Measurements from ENCODE around the gene TTC31. TPM values are rescaled to one million over a fixed set of nuclear protein-coding genes. Genes with fewer than 3 reads are reported as not detected.
A peak's percentile ranks its signal among the peaks of the same experiment; 100 is the strongest.
"Not testable (repeated sequence)": the region's sequence is repeated elsewhere in the genome, so short reads cannot be mapped to it uniquely, and the experiment has no call there.

TTC31 gene
- total RNA-seq, 1 experiment from 2014 or later = 38.3 TPM

GRCh38 chr2:74441690-74442482, 41.0 kb upstream of the TTC31 start, which contains the start of gene RTKN (continued):
- TF ChIP-seq PREB (CRISPR knock-in tag; IDR thresholded peaks at IDR 0.05; ENCODE audit: borderline replicate concordance) (no peak), EMX1 (CRISPR knock-in tag; IDR thresholded peaks at IDR 0.05) (no peak), SP1 (CRISPR knock-in tag; conservative IDR thresholded peaks at IDR 0.05) (peak; percentile 77), SMAD4 (CRISPR knock-in tag; IDR thresholded peaks at IDR 0.05) (no peak), HMGA2 (CRISPR knock-in tag; IDR thresholded peaks at IDR 0.05) (no peak), NR2C2 (CRISPR knock-in tag; IDR thresholded peaks at IDR 0.05) (no peak), ATF1 (CRISPR knock-in tag; IDR thresholded peaks at IDR 0.05) (0 out of 2 replicates have a peak, but pooled peaks have one; percentile 20), ZBTB21 (CRISPR knock-in tag; IDR thresholded peaks at IDR 0.05; ENCODE audit: borderline replicate concordance) (no peak), USF1 (CRISPR knock-in tag; IDR thresholded peaks at IDR 0.05) (no peak)
- TF ChIP-seq, protein P1, sequence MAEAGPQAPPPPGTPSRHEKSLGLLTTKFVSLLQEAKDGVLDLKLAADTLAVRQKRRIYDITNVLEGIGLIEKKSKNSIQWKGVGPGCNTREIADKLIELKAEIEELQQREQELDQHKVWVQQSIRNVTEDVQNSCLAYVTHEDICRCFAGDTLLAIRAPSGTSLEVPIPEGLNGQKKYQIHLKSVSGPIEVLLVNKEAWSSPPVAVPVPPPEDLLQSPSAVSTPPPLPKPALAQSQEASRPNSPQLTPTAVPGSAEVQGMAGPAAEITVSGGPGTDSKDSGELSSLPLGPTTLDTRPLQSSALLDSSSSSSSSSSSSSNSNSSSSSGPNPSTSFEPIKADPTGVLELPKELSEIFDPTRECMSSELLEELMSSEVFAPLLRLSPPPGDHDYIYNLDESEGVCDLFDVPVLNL (CRISPR knock-in tag; IDR thresholded peaks at IDR 0.05; ENCODE audit: borderline replicate concordance, low read depth) = no peak
- TF ChIP-seq, protein P2, sequence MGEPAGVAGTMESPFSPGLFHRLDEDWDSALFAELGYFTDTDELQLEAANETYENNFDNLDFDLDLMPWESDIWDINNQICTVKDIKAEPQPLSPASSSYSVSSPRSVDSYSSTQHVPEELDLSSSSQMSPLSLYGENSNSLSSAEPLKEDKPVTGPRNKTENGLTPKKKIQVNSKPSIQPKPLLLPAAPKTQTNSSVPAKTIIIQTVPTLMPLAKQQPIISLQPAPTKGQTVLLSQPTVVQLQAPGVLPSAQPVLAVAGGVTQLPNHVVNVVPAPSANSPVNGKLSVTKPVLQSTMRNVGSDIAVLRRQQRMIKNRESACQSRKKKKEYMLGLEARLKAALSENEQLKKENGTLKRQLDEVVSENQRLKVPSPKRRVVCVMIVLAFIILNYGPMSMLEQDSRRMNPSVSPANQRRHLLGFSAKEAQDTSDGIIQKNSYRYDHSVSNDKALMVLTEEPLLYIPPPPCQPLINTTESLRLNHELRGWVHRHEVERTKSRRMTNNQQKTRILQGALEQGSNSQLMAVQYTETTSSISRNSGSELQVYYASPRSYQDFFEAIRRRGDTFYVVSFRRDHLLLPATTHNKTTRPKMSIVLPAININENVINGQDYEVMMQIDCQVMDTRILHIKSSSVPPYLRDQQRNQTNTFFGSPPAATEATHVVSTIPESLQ (CRISPR knock-in tag; IDR thresholded peaks at IDR 0.05) = no peak

DNA sequence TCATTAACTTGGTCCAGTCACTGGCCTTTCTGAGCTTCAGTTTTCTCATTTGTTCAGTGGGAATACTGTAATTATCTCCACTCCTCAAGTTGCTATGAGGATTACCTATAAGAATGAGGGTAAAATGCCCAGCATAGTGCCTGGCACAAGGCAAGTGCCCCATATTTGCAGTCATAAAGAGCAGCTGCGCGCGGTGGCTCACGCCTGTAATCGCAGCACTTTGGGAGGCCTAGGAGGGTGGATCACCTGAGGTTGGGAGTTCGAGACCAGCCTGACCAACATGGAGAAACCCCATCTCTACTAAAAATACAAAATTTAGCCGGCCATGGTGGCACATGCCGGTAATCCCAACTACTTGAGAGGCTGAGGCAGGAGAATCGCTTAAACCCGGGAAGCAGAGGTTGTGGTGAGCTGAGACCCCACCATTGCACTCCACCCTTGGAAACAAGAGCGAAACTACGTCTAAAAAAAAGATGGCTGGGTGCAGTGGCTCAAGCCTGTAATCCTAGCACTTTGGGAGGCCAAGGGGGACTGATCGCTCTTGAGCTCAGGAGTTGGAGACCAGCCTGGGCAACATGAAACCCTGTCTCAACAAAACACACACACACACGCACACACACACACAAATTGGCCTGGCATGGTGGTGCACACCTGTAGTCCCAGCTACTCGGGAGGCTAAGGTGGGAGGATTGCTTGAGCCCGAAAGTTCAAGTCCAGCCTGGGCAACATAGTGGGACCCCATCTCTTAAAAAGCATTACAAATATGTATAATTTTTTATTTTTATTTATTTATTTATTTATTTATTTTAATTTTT, 40.2 kb upstream of the TTC31 start:
- not testable (repeated sequence) for H3K9me3 Mint-ChIP-seq; H3K36me3 Mint-ChIP-seq; ATAC-seq; DNase-seq (ENCODE audit: low spot score)
- peaks cover 33% of the 10 kb centered on the region for H3K4me1 Mint-ChIP-seq
- H3K4me3 Mint-ChIP-seq = peak overlapping the region; percentile 99
- ChIA-PET POLR2A (interaction anchor here (0.7 to 1.4 kb wide), 4 partner anchors 14 to 52 kb away, joined by 3 to 7 read pairs (median 4); partner anchors contain the start of gene WBP1), CTCF (interaction anchor here (0.6 to 2.0 kb wide), 4 partner anchors 10 to 40 kb away, joined by 3 to 5 read pairs (median 4); partner anchors contain the start of genes CCDC142, INO80B, TTC31 and WBP1)
- H3K27ac Mint-ChIP-seq = peak overlapping the region; percentile 98
- peaks cover 15% of the 10 kb centered on the region for H3K27me3 Mint-ChIP-seq (ENCODE audit: low read depth)
- peak; percentile 80; the same call in 1 of the 2 replicates for TF ChIP-seq ZNF121 (CRISPR knock-in tag; IDR thresholded peaks at IDR 0.05)
- TF ChIP-seq HMGA2 (CRISPR knock-in tag; IDR thresholded peaks at IDR 0.05) = peak; percentile 16; the same call in 1 of the 2 replicates

DNA sequence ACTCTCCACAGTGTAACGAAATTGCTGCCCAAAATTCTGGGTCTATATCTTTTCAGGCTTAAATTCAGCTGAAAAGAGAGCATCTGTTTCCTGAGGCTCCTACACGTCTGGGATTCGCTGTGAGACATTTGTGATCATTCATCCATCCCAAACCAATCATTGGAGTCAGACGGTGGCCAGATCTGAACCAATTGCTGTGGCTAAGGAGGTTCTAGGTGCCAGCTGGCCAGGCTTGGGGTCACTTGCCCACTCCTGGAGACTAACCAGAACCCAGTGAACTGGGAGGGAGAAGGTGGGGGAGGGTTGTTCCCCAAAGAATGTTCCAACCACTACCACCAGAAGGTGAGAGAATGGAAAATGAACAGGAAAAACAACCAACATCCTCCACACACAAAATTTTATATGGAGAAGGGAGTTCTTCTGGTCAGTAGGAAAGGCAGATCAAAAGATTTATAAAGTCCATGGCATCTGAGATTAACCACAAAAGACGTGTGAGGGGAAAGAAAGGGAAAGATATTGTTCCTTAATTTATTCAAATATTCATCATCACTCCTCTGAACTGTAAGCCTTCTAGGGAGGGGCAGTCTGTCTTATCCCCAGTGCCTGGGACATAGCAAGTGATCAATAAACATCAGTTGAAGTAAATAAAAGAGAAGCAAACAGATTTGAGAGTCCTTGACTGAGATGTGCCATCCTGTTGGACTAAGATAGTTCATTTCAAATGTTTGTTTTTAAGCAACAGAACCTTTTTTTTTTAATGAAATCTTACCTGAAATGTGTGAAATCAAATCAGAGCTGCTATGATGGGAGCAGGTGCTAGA, 38.2 kb upstream of the TTC31 start:
- DNase-seq (ENCODE audit: low spot score) (no peak), ATAC-seq (no peak)
- ChIA-PET POLR2A (interaction anchor here (1.4 kb wide), 1 partner anchor 14 kb away, joined by 3 read pairs; the partner anchor contains the start of gene WBP1), CTCF (interaction anchor here (0.8 to 1.1 kb wide), 2 partner anchors 53 to 110 kb away, joined by 3 to 4 read pairs; no protein-coding TSS in a partner anchor)
- Mint-ChIP-seq H3K4me1 (peaks cover 14% of the 10 kb centered on the region), H3K27me3 (ENCODE audit: low read depth) (peaks cover 16% of the 10 kb centered on the region), H3K27ac (no peak overlapping the region; the same call in 1 of the 2 replicates), H3K9me3 (no peaks in the 10 kb centered on the region), H3K36me3 (no peaks in the 10 kb centered on the region), H3K4me3 (no peak overlapping the region)
- TF ChIP-seq ZNF416 (CRISPR knock-in tag; IDR thresholded peaks at IDR 0.05) = no peak
